ENCODE measurements around the gene SLC9A7.

The SLC9A7 gene

DNA sequence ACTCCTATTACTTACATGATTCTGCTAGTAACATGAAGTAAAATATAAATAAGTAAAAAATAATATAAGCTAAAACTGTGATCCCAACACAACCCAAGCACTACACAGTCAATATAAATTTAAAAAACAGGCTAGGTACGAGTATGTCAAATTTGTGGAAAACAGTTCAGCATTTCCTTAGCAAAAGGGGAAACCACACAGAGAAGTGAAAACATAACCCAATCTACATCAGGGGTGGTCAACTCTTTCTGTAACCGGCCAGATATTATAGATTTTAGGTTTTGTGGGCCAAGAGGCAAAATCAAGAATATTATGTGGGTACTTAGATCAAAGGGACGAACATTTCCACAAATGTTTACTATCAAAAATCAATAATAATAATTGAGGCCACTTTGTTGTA, 115.3 kb downstream of the SLC9A7 start:
- no peak for DNase-seq

DNA sequence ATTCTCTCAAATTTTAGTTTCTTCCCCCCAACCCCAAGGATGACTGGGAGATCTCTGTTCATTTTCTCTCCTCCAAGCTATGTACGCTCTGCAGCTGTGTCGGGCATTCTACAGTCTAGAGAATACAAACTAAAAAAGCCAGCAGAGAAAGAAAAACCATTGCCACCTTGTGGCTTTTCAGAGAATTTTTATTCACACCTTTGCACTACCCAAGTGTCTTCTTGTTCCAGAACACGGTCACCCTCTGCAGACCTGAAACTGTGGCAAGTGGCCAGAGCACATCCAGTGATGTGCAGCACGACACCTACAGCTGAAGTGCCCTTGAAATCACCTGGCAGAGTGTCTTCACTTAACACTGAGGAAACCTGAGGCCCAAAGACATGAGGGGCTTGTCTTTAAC, 116.8 kb downstream of the SLC9A7 start:
- DNase-seq, result no peak

DNA sequence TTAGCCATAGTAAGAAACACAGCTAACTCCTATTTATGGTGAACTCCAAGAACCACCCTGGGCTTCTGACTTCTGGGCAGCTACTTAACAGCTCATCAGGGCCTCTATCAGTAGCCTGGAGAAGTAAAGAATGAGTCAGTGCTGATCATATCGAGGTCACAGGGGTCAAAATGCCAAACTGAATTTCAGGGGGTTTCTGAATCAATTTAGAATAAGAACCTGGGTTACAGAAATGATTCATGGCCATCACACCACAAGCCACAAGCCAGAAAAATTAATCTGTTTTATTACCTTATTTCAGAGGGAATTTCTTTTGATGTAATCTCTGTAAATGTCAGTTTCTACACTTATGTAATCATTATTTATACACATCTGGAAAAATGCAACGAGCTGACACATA, 121.0 kb downstream of the SLC9A7 start:
- peak; percentile 59 for DNase-seq

DNA sequence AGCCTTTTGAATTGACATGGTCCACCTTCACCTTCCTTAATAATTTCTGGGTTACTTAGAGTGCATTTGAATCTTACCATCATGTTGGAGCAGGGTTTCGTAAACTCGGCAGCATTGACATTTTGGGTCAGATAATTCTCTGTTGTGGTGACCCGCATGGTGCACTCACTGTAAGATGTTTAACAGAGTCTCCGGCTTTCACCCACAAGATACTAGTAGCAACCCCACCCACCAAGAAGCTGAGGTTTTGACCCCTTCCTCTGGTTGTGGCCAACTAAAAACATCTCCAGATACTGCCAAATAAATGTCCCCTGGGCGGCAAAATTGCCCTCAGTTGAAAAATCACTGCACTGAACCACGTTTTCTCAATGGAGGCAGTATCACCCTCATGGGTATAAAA, 122.7 kb downstream of the SLC9A7 start:
- DNase-seq, result no peak

DNA sequence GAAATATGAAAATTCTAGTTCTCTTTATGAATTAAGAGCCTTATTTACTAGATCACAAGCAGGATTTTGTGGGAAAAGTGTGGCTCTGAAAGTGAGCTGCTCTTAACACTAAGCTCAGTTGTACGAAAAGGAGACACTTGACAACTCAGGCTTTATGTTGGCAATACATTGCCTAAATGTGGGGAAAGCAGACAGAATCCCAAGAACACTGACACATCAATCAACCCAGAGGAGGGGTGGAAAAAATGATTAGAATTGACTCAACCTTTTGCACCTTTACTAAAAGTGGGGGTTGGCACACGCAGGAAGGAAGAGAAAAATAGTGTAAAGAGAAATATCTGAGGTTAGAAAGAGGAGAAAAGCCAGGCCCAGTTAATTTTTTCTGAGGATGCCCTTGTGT, 123.7 kb downstream of the SLC9A7 start:
- DNase-seq, result no peak

DNA sequence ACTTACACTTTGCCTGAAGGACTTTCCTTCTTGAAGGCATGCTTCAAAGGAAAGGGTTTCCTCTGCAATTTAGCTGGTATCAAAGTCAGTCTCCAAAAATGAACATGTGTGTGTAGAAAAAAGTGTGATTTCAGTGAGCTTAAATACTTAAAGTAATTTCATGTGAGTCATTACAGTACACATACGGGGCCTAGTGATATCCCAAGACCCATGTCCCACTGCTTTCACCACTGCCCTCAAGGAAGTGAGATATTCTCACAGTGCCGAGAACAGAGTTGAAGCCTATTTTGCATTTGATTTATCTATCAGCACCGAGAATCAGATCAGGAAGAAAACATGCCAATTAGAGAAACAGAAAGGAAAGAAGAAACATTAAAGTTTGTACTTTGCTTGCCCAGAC, 124.3 kb downstream of the SLC9A7 start:
- DNase-seq, result no peak

DNA sequence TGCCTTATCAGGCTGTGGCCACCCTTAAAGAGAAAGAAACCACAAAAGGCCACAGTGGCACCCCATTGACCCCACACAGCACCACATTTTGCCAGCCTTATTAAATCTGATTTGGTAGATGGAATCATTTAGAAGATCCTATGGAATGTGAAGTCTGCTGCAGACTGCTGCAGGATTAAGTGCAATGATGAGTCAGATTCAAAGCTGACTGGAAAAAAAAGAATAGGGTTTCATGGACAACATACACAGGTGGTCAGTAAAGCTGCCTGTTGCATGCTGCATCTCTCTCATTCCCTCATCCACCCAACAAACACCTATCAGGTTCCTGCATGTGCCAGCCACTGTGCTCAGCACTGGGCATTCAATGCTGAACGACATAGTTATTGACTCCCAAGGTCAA, 128.8 kb downstream of the SLC9A7 start:
- no peak for DNase-seq

DNA sequence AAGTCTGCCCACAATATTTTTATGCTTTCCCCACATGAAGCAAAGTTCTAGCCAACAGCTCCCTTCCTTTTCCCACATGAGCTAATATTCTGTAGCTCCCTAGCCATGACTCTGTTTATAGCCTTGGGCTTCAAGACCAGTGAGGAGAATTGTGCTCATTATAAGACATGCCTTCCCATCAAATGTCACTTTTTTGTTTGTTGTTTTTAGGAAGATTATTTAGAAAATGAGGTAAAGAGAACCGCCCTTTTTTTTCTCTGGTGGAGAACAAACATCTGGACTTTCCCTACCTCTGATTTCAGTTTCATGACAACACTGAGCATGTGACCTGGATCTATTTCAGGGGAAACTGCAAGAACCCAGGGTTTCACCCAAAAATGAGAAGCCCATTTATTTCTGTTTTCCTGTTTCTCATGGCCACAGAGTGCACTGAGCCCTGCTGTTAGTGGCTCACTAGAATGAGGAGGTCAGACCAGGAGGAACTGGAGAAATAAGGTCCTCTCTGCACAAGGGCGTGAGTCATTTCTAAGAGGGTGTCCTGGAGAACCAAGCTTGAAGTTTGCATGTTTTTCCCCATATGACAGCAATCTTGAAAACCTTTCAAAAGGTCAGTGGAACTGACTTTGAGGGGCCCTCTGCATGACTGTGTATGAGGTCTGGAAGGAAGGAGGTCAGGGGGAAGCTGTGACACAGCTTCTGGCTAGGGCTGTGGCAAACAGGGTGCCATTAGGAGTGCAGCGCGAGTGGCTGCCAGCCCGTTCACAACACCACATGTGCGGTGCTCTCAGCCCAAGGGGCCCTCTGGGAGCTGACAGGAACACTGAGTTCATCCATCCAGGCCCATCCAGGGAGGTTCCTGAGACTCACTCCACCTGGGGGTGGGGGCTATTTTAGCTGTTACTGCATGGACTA, 130.2 kb downstream of the SLC9A7 start:
- DNase-seq, result peak; percentile 94

DNA sequence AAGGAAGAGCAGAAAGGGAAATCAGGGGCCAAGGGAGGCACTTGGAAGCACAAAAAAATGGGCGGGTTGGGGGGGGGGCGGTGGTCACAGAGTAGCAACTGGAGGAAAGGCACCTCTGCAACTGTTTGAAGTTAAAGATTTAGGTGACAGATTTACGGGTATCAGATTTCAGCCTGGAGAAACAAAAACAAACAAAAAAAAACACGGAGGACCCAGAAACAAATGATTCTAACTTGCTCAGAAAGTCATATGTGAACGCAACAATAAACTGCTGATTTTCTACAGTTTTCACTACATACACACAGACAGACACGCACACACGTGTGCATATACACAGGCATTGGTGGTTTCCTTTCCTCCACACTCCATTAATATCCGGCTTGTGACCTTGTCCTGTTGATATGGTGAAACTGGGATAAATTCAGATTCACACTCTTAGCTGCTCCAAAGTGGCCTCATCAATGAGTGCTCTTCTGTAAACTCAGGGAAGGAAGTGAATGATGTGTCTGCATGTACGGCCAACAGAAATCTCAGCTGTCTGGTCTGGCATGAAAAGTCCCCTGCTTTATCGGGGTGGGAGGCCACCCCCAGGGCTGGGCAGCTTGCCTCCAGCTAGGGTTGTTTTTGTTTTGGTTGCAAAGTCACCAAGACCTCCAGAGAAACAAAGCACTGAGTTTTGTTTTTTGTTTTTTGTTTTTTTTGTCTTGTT, 131.1 kb downstream of the SLC9A7 start:
- peak; percentile 63 for DNase-seq

DNA sequence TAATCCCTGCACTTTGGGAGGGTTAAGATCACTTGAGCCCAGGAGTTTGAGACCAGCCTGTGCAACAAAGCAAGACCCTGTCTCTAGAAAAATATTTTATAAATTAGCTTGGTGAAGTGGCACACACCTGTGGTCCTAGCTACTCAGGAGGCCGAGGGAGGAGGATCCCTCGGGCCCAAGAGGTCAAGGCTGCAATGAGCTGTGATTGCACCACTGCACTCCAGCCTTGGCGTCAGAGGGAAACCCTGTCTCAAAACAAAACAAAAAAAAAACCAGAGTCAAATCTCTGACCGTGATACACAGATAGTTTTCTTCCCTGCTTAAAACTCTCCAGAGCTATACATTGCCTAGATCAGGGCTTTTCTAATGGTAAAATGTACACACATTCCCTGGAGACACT, 131.9 kb downstream of the SLC9A7 start:
- DNase-seq, result peak; percentile 41

DNA sequence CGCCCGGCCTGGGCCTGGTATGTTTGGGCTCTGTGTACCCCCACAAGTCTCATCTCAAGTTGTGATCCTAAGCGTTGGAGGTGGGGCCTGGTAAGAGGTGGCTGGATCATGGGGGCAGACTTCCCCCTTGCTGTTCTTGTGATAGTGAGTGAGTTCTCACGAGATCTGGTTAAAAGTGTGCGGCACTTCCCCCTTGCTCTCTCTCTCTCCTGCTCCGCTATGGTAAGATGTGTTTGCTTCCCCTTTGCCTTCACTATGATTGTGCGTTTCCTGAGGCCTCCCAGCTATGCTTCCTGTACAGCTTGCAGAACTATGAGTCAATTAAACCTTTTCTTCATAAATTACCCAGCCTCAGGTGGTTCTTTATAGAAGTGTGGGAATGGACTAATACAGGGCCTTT, 132.4 kb downstream of the SLC9A7 start:
- peak; percentile 86 for DNase-seq

DNA sequence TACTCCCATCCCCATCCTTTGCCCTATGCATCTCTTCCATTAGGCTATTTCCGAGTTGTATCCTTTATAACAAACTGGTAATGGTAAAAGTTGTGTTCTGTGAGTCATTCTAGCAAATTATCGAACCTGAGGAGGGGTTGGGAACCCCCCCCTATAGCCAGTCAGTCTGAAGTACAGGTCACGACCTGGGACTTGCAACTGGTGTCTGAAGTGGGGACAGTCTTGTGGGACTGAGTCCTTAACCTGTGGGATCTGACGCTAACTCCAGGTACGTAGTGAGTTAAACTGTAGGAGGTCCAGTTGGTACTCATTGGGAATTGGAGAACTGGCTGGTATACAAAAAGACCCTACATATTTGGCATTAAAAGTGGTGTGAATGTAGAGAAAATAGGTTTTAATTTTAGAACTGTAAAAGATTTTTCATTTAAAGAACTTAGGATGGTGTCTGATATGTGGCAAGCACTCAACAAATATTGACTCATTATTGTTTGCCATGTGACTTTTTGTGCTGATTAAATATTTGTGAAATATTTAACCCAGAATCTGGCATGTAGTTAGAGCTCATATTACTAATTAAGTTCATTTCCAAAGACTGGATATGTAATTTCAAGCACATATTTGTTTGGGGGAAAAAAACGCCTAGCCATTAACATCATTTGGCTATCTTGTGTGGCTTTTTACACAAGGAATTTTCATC, 134.7 kb downstream of the SLC9A7 start:
- DNase-seq, result no peak

DNA sequence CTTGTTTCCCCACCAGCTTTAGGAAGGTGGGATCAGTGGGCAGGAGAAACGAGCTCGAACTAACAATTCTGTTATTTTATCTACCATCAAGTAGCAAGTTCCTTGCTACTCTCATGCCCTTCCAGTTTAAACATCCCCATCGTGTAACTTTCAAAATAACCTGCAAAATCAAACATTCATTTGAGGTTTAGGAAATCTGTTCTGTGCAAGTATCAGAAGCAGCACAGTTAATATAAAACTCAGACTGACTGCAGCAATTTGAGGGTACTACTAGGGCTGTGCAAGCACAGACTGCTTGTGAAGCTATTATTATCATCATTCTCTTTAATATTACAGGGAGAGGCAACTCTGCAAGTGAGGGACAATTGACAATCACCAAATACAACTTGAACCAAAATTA, 137.3 kb downstream of the SLC9A7 start:
- DNase-seq, result no peak

DNA sequence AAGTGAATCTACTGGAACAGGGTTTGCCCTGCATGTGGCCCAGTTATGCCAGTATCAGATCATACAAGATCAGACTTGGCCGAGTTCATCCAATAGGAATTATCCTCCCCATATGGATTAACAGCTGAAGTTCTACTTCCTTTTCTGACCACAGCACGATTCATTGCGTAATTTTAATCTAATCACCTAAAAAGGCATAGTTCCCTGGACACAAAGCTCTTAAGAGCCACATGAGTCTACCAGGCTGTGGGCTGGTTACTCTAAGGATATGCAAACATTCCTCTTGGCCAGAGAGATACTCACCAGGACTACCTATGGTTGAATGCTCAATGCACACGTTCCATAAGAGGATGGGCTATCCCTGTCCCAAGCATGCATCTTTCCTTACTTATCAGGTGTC, 138.4 kb downstream of the SLC9A7 start:
- no peak for DNase-seq

DNA sequence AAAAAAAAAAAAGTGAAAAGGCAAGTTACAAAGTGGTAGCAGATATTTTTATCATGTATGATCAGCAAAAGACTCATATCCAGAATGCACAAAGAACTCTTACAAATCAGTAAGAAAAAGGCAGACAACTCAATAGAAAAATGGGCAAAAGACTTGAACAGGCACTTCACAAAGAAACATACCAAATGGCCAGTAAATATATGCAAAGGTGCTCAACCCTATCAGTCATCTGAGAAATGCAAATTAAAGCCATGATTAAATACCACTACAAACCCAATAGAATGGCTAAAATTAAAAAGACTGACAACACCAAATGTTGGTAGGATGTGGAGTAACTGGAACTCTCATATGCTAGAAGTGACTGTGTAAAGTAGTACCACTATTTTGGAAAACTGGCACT, 140.0 kb downstream of the SLC9A7 start:
- DNase-seq, result no peak

DNA sequence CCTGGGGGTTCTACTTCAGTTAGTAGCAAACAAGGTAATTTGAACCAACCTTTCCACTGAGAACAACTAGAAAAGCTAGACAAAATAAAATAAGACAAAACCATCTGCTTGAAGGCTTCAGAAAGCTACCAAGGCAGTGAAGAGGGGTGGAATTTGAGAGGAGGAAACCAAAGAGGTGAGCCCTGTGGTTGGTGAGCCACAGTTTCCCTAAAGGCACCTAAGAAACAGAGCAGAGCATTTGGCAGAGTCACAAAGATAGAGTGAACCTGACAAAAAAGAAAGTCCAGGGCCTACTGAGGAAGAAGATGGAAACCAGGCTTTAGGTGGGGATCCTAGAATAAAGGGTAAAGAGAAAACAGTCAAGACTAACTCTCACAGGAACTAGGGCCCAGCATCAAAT, 141.0 kb downstream of the SLC9A7 start:
- DNase-seq, result no peak

DNA sequence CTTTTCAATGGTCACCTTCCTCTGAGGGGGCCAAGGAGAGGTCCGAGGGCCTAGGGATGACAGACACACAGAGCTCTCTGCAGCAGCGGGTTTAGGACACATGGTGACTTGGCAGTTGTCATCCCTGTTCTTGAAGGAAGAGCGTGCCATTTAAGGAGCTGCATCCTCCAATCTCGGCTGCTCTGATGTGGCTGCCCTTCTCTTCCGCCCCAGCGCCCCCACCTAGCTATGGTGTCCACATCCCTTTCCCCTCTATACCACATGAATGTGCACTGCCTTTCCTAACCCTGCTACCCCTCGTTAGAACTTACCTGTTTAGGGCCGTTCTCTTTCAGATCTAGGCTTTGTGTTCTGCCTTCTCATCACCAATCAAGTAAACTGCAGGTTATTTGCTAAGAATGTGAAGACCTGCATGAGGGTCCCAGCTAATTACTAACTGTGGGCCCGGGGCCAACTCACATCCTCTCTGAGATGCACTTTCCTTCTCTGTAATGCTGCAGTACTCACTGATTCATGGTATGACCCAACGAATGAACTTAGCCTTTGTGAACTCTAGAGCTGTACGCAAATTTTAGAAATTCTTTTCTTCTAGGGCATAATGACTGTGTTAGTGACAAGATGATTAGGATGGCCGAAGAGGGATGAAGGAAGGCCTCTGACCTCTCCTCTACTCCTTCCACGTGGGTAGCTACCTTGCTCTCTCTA, 147.1 kb downstream of the SLC9A7 start:
- DNase-seq, result no peak

DNA sequence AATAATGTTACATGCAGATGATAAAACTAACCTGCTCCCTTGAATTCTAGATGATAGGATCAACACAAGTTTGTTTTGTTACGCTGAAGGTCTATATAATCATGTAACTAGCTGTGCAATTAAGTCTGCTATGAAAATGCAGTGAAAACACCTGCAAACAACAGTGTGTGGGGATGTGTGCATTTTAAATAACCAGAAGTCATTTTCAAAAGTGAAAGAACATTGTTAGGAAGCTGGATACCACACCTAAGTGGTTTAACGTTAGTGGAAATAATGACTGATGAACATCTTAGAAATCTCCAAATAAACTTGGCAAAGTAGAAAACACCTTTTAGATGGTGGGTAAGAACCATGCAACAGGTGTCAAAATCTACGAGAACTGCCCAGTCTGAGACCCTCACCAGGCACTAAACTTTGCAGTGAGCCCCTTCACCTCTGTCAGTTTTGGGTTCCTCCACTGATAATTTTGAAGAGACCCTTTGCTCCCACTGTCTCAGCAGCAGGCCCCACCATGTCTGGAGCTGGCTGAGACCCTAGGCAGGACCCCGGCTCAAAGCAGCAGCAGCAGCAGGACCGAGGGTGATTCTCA, 148.8 kb downstream of the SLC9A7 start:
- DNase-seq, result no peak

DNA sequence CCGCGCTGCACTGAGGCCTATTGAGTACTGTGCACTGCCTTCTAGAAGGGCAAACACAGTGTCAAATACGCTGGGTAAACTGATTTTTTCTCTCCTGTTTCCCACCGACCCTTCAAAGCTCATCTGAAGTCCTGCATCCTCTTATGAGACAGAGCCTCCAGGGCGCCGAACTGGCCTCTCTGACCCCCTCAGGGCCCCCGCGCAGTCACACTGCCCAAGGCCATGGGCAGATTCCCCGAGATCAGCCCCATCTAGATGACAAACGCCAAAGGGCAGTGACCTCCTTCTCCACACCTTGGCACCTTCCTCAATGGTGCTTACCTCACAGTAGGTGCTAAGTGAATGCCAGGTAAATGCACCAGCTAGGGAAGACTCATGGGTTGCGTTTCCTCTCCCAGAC, 151.0 kb downstream of the SLC9A7 start:
- DNase-seq, result no peak

DNA sequence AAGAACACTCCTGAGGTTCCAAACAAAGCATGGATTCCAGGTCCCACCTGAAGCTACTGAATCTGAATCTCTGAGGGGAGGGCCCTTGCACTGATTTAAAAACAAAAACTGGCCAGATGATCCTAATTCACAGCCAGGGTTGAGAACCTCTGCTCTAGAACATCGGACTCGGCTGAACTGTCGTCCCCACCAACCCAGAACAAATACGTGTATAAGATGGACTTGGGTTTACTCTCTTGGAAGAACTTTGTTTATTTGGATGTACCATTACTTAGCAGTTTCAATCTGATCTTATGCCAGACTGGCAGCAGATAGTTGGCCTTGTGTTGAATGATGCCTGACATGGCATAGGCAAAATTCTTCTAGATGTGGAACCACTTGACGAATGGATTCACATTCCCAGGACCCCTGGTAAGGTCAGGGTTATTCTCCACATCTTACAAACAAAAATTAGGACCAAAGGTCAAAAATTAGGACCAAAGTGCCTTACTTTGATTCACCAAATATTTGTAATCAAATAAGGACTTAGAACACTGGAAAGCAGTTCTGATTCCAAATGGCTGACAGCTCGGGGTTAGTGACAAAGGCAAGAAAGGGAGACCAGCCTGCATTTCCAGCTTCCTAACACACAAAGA, 156.3 kb downstream of the SLC9A7 start:
- no peak for DNase-seq

DNA sequence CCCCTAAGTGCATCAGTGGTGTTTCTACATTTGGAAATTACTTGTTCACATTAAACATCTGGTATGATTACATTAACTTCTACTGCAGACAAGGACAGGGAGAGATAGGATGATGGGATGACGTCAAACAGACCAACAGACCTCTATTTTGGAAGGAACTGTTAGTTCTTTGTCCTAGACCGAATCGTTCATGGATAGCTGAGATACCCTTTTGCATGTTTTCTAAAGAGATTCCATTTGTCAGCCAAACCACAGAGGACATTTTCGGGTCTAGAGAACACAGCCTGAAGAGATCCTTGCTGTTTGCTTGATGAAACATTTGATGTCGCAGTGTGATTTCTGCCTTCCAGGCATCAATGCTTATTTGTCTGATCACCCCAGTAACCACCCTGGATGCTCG, 157.6 kb downstream of the SLC9A7 start:
- no peak for DNase-seq

DNA sequence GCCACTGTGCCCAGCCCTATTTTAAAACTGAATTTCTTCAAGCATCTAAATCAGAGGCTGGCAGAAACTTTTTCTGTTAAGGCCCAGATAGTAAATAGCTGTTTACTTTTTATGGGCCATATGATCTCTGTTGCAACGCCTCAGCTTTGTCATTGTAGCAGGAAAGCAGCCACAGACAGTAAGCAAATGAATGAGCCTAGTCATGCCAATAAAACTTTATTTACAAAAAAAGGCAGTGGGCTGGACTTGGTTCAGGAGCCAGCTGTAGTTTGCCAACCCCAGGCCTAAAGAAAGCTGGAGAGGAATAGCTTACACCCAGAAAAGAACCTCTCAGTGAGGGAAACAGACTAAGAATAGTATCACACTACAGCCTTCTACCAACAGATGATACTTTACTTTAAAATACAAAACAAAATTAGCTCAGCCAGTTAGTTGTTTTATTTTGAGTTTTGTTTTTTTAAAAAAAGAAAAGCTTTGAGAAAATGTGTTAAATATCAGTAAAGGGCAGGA, 159.8 kb downstream of the SLC9A7 start:
- no peak for DNase-seq

All from inflammatory macrophage treated with lipopolysaccharide for 4 hours (primary cell).